ENCODE results near the gene SRSF3. TPM values are rescaled to one million over a fixed set of nuclear protein-coding genes. Genes with fewer than 3 reads are reported as not detected.

SRSF3 gene
- total RNA-seq, 1 donor from 2014 or later, result 209 TPM

GRCh38 chr6:36631326-36632011 is 37.3 kb downstream of the SRSF3 start:
- TF ChIP-seq CTCF (IDR thresholded peaks at IDR 0.05), result no peak
- no peak for DNase-seq (ENCODE audit: extremely low spot score, unreplicated experiment)
- Mint-ChIP-seq H3K27ac (ENCODE audit: unreplicated experiment) (no peak overlapping the region), H3K9me3 (ENCODE audit: unreplicated experiment) (no peaks in the 10 kb centered on the region), H3K36me3 (ENCODE audit: unreplicated experiment) (no peaks in the 10 kb centered on the region), H3K4me1 (ENCODE audit: unreplicated experiment) (peaks cover 35% of the 10 kb centered on the region), H3K4me3 (ENCODE audit: unreplicated experiment) (no peak overlapping the region), H3K27me3 (ENCODE audit: unreplicated experiment) (peaks cover 2% of the 10 kb centered on the region)

GRCh38 chr6:36633370-36633769 is 39.2 kb downstream of the SRSF3 start:
- no peaks in the 10 kb centered on the region for H3K36me3 Mint-ChIP-seq (ENCODE audit: unreplicated experiment)
- TF ChIP-seq CTCF (IDR thresholded peaks at IDR 0.05), result no peak
- no peaks in the 10 kb centered on the region for H3K9me3 Mint-ChIP-seq (ENCODE audit: unreplicated experiment)
- H3K4me3 Mint-ChIP-seq (ENCODE audit: unreplicated experiment), result no peak overlapping the region
- H3K27me3 Mint-ChIP-seq (ENCODE audit: unreplicated experiment), result peaks cover 2% of the 10 kb centered on the region
- no peak for DNase-seq (ENCODE audit: extremely low spot score, unreplicated experiment)
- peaks cover 25% of the 10 kb centered on the region for H3K4me1 Mint-ChIP-seq (ENCODE audit: unreplicated experiment)
- H3K27ac Mint-ChIP-seq (ENCODE audit: unreplicated experiment), result peak overlapping the region; percentile 73

GRCh38 chr6:36633915-36634314 is 39.8 kb downstream of the SRSF3 start:
- Mint-ChIP-seq H3K4me3 (ENCODE audit: unreplicated experiment) (no peak overlapping the region), H3K9me3 (ENCODE audit: unreplicated experiment) (no peaks in the 10 kb centered on the region), H3K36me3 (ENCODE audit: unreplicated experiment) (no peaks in the 10 kb centered on the region), H3K27me3 (ENCODE audit: unreplicated experiment) (peaks cover 2% of the 10 kb centered on the region), H3K4me1 (ENCODE audit: unreplicated experiment) (peaks cover 25% of the 10 kb centered on the region), H3K27ac (ENCODE audit: unreplicated experiment) (peak overlapping the region; percentile 73)
- peak; percentile 86 for DNase-seq (ENCODE audit: extremely low spot score, unreplicated experiment)
- TF ChIP-seq CTCF (IDR thresholded peaks at IDR 0.05), result no peak

GRCh38 chr6:36634317-36635108 is 40.4 kb downstream of the SRSF3 start:
- H3K4me1 Mint-ChIP-seq (ENCODE audit: unreplicated experiment), result peaks cover 25% of the 10 kb centered on the region
- H3K4me3 Mint-ChIP-seq (ENCODE audit: unreplicated experiment), result no peak overlapping the region
- peak overlapping the region; percentile 73 for H3K27ac Mint-ChIP-seq (ENCODE audit: unreplicated experiment)
- TF ChIP-seq CTCF (IDR thresholded peaks at IDR 0.05), result no peak
- H3K27me3 Mint-ChIP-seq (ENCODE audit: unreplicated experiment), result peaks cover 2% of the 10 kb centered on the region
- H3K9me3 Mint-ChIP-seq (ENCODE audit: unreplicated experiment), result no peaks in the 10 kb centered on the region
- H3K36me3 Mint-ChIP-seq (ENCODE audit: unreplicated experiment), result no peaks in the 10 kb centered on the region
- no peak for DNase-seq (ENCODE audit: extremely low spot score, unreplicated experiment)

- no peak for DNase-seq (ENCODE audit: extremely low spot score, unreplicated experiment)
- Mint-ChIP-seq H3K27me3 (ENCODE audit: unreplicated experiment) (peaks cover 2% of the 10 kb centered on the region), H3K9me3 (ENCODE audit: unreplicated experiment) (no peaks in the 10 kb centered on the region), H3K36me3 (ENCODE audit: unreplicated experiment) (no peaks in the 10 kb centered on the region), H3K4me1 (ENCODE audit: unreplicated experiment) (peaks cover 22% of the 10 kb centered on the region), H3K4me3 (ENCODE audit: unreplicated experiment) (no peak overlapping the region), H3K27ac (ENCODE audit: unreplicated experiment) (no peak overlapping the region)
- TF ChIP-seq CTCF (IDR thresholded peaks at IDR 0.05), result no peak
Measured at GRCh38 chr6:36636283-36636682, 42.1 kb downstream of the SRSF3 start.

Data from osteocyte (in vitro differentiated cells).